Erythroblast (primary cell): ENCODE data around the gene STK24.

Experiments
- GATA1 ChIP-seq: IDR thresholded peaks from 2 replicates; pipeline ENCODE4 v1.6.1; 2011; ENCODE audit warnings: low read depth, mild to moderate bottlenecking, control low read depth, low read length, moderate library complexity
- POLR2A ChIP-seq: IDR thresholded peaks from 2 replicates; pipeline ENCODE4 v1.6.1; 2011; ENCODE audit warnings: mild to moderate bottlenecking, low read length

GRCh38 chr13:98504371-98504963, 72.4 kb downstream of the STK24 start:
- TF ChIP-seq POLR2A (no peak), GATA1 (no peak)
